CD4-positive, alpha-beta T cell treated with Interleukin-17A for 1 hour (primary cell): ENCODE data around the gene SIGLEC6.

ENCODE experiments used
- DNase-seq: peaks from one replicate; pipeline ENCODE4 v3.0.0-alpha.2; 2020

SIGLEC6 gene

GRCh38 chr19:51531349-51532315, at the start of gene SIGLEC6:
TSS of gene SIGLEC6 (minus strand) at chr19:51531670. CDS start at chr19:51531648, 22 bp downstream.
- DNase-seq: peak; percentile 33

- DNase-seq: no peak
Observed at GRCh38 chr19:51576850-51577249, 45.4 kb upstream of the SIGLEC6 start.

GRCh38 chr19:51573331-51573730, 41.9 kb upstream of the SIGLEC6 start:
- DNase-seq: no peak

GRCh38 chr19:51572908-51573307, 41.4 kb upstream of the SIGLEC6 start:
- no peak for DNase-seq

- no peak for DNase-seq
Observed at GRCh38 chr19:51572410-51572809, 40.9 kb upstream of the SIGLEC6 start.

GRCh38 chr19:51571599-51571998, 40.1 kb upstream of the SIGLEC6 start:
- DNase-seq: no peak

- peak; percentile 92 for DNase-seq
Observed at GRCh38 chr19:51570962-51571575, 39.6 kb upstream of the SIGLEC6 start, which contains the start of gene ZNF175. TSS of gene ZNF175 (plus strand) at chr19:51571283. CDS start at chr19:51573330, 2,047 bp downstream.

- no peak for DNase-seq
Observed at GRCh38 chr19:51568456-51568855, 37.0 kb upstream of the SIGLEC6 start.

- no peak for DNase-seq
Observed at GRCh38 chr19:51567583-51567982, 36.1 kb upstream of the SIGLEC6 start.

GRCh38 chr19:51566489-51567100, 35.1 kb upstream of the SIGLEC6 start:
- no peak for DNase-seq

GRCh38 chr19:51565583-51565982, 34.1 kb upstream of the SIGLEC6 start:
- no peak for DNase-seq

GRCh38 chr19:51564791-51565190, 33.3 kb upstream of the SIGLEC6 start:
- peak; percentile 16 for DNase-seq

GRCh38 chr19:51560339-51560738, 28.9 kb upstream of the SIGLEC6 start:
- DNase-seq: no peak

GRCh38 chr19:51559240-51559639, 27.8 kb upstream of the SIGLEC6 start:
- no peak for DNase-seq

- DNase-seq: peak; percentile 10
Observed at GRCh38 chr19:51552996-51553725, 21.7 kb upstream of the SIGLEC6 start.

- DNase-seq: no peak
Observed at GRCh38 chr19:51552608-51552995, 21.1 kb upstream of the SIGLEC6 start.

GRCh38 chr19:51551673-51552432, 20.4 kb upstream of the SIGLEC6 start:
- DNase-seq: no peak

GRCh38 chr19:51550848-51551672, 19.6 kb upstream of the SIGLEC6 start:
- DNase-seq: no peak

- no peak for DNase-seq
Observed at GRCh38 chr19:51549533-51550324, 18.3 kb upstream of the SIGLEC6 start.

GRCh38 chr19:51548891-51549305, 17.4 kb upstream of the SIGLEC6 start:
- no peak for DNase-seq
